ENCODE measurements around the gene PLA2G4A.

- TF ChIP-seq POLR2A (IDR thresholded peaks at IDR 0.05), result no peak
- TF ChIP-seq CTCF (IDR thresholded peaks at IDR 0.05), result no peak
Measured at GRCh38 chr1:186834399-186834958, 5.7 kb downstream of the PLA2G4A start.
